Activated effector memory CD4-positive, alpha-beta T cell treated with anti-CD3 and anti-CD28 coated beads, Interleukin-2, amount 50 U/mL, for 16 hours (primary cell): ENCODE results near the gene DPF3.

ENCODE experiments used
- DNase-seq: peaks from one replicate; pipeline ENCODE4 v3.0.0-alpha.2; 2020

Gene DPF3

DNA sequence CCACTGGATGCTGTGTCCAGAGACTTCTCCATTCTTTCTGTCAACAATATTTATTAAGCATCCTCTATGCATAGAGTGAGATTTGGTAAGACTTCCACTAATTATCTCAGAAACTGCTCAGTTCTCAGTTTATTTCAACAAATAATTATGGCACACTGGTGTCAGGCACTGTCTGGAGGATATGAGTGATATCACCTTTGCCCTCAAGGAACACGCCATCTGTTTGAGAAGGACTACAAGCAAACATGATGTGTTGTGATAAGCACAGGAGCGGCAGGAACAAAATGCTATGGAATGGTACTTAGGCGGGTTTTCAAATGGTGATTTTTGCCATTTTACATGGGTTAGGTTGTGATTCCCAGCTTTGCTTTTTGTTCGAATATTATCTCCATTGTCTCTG, 229.2 kb downstream of the DPF3 start:
- DNase-seq, result no peak

DNA sequence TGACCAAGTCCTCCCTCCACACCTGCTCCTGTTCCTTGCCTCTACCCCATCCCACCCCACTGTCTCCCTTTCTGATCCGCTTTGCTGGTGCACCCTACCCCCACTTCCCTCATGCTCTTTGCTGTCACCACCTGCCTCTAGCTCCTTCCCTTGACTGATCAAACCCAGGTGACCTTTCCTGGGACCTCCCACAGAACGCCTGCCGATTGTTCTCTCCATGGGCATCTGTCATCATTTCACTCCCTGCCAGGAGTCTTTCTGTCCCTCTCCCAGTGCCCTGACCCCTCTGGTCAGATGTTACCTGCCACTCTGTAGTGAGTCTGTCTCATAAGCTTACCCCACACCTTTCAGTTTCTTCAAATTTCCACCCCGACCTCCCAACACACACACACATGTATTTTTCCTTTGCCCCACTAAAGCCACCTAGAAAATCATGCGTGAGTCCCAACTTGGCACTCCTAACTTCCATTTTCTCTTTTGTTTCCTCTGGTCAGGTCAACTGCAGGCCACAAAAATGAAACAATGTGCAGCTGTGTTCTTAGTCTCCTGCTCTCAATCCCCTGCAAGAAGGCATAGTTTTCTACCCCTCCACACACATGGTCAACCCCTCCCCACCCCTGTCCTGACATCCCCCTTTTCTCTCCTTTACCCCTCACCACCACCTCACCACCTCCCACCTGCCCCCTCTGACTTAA, 229.8 kb downstream of the DPF3 start:
- no peak for DNase-seq

DNA sequence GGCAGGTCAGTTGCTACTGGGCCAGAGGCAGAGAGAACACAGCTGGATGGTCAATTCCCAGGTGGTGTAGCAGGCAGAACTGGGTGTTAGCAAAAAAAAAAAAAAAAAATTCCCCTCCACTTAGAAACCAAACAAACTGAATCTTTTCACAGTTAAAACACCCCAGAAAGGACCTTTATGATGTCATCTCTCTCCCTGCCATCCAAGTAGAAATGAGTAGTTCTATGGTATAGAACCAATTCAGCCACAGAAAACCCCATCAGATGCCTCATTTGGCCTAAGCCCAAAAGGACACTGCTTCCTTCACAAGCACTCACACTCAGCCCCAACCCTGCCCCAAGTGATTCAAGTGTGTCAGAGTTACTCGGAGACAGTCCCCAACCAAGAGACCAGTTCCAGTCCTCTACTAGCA, 230.8 kb downstream of the DPF3 start:
- DNase-seq, result no peak

DNA sequence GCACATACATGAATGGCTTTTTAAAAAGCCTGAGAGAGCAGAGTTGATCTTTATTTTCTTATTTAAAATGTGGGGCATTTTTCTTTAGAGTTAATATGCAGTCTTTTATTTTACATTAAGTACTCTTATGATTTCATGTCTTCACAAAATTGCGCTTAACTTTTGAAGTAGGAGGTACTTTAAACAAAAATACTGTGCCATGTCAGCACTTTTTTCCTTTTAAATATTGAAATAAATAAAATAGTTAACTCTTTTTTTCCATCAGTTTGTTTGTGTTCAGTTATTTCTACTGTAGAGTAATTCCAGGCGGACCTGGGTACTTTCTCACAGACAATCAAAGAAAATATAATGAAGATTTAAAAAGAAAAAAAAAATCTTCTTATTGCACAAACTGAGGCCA, 231.7 kb downstream of the DPF3 start:
- no peak for DNase-seq

DNA sequence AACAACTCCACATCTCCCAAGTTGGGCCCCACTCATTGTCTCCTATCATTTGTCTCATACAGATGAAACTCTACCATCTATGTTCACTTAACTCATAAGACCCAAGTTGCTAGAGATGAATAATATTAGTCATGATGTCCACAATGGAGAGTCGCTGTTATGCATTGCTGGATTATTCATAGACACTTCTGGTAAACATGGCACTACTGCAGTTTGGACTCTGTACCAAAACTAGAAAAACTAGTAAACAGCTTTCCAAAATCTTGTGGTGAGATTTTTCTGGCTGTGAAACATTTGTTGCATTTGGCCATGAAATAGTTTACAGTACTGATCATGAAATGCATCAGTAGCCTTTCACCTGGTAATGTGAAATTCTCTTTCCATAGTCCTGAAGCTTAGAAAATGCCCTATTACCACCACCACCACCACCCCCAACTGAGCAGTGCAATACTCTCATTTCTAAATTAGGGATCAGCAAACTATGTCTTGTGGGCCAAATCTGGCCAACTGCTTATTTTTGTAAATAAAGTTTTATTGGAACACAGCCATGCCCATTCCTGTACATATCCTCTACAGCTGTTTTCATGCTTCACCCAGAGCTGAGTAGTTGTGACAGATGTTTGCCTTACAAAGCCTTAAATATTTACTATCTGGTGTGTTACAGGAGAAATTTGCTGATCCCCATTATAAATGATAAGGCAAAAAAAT, 236.5 kb downstream of the DPF3 start:
- no peak for DNase-seq

DNA sequence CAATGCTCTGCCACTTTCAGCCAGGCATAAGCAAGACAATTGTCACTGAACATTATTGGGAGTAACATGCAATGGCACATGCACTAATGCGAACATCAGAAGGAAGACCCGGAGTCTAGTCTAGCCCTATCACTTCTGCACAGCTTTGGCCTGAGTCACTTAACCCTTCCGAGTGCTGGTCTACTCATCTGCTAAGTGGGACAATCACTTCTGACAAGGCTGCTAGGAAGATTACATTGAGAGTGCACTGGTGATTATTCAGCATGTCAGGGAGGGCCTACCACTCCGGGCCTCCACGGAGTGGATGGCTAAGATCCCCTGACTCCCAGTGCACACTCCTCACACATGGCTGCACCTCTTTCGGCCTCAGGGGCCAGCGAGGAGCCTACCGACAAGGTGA, 240.9 kb downstream of the DPF3 start:
- no peak for DNase-seq

DNA sequence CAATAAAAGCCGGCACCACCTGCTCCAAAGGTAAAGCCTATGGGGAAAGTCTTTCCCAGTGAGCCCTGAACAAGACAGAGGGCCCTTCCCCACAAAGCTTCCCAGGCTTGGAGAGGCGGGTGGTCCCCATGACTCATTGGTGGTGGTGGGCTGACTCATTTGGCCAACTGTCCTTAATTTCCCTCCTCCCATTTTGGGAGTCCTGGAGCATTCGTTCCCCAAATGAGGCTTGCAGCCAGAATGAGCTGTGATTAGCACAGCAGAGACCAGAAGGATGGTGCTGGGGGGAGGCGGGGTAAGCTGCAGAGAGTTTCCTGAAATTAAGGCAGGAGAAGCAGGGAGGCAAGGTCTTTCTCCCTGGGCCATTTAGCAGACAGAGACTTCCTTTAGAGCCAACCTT, 241.7 kb downstream of the DPF3 start:
- DNase-seq, result no peak

DNA sequence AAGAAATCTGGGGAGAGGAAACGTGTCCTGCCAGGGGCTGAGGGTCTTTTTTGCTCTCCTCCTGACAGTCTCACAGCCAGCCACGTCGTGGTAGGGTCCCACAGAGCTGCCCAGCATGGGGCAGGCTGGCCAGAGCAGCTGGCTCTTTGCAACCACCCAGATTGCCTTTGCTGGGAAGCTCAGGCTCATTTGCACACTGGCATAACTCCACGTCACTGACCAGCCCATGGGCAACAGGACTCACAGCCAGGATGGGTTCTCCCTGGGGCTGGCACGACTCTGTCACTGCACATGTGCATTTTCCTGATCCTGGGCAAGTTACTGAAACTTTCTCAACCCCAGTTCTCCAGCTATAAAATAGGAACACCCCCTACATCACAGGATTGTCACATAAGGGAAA, 242.2 kb downstream of the DPF3 start:
- no peak for DNase-seq

DNA sequence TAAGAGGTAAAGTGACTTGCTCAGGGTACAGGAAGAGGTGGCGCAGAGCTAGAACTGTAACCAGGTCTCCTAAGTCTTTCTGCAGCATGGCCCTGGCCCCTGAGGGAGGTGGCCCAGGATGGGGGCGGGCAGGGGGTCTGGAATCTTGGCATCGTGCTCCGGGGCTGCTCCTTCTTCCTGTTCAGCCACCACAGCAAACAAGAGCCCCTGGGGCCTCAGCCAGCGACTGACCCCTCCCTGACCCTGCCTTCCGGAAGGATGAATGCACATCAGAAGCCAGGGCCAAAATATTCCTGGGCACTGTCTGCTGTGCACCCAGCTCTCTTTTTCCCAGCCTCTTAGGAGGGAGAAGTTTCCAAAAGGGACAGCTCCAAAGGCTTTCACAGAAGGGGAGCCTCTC, 242.8 kb downstream of the DPF3 start:
- no peak for DNase-seq

DNA sequence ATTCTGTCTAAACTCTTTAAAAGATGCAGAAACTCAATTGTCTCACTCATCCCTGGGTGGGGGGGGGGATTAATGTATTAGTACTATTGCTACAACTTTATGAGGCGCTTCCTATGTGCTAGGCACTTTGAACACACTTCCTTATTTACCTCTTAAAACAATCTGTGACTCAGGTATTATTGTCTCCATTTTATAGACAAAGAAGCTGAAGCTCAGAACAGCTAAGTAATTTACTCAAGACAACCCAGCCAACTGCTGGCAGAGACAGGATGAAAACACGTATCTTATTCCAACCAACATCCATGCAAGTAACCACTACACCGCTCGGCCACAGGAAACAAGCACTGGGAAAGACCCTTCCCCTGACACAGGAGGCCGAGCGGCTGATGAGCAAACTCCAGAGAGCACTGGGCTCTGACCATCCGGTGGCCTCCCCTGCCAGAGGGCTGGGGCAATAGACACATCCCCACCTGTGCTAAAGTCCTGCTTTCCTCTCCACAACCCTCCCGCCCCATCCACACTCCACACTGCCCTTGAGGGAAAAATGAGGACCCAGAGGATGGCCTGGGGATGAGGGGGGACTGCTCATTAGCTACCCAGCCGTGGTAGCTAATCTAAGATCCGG, 244.2 kb downstream of the DPF3 start:
- no peak for DNase-seq

DNA sequence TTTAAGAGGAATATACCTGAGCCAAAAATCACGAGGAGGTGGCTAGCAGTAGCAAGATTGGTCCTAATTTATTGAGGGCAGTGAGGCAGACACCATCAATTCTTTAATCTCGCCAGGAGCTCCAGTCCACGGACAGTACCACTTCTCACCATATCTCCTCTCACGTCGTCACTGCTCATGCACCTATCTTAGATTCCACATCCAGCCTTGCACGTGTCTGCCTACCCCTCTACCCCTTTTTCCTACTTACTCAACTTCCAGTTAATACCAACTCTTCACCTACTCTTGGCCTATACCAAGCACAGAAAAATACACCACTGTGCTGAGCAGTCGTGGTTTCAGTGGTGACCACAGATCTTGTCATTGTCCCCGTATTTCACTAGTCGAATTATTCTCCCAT, 246.1 kb downstream of the DPF3 start:
- DNase-seq, result no peak

DNA sequence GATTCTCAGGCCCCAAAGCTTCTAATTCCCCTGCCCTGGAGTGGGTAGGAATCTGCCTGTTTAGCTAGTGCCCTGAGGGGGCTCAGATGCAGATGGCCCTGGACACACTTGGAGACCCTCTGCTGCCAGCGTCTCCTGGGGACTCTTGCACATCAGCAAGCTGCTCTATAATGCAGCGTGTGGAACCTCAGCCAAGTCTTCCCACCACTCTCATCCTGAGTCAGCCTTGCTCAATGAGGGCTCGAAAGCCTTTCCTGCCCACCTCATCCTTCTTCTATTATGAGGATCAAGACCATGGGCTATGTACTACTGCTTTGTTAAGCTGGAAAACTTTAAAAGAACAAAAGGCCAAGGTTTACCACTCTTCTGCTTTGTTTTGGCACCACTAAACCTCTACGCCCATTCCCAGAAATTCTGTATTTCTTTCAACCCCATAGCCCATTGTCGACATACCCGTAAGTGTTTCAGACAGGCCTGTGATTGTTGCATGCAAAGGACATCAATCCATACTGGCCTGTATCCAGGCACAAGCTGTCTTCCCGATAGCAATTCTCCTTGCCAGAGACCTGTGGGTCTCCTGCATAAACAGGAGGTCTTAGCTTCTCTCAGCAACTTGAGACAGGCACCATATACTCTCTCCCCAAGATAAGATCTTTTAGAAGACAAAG, 246.9 kb downstream of the DPF3 start:
- DNase-seq, result no peak

DNA sequence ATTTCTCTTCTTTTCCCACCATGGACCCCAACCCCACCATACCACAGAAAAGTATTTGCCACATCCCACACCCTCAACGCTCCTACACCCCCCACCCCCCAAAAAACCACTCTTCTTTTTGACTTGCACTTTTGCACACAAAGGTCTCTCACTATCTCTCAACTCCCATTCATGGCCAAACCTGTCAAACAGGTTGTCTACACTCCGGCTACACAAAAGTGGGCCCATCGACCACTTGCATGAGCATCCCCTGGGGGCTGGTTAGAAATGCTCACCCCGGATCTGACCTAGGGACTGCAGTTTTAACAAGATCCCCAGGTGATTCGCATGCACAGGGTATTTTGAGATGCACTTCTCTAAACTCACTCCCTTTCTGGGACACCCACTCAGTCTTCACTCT, 248.2 kb downstream of the DPF3 start:
- no peak for DNase-seq

DNA sequence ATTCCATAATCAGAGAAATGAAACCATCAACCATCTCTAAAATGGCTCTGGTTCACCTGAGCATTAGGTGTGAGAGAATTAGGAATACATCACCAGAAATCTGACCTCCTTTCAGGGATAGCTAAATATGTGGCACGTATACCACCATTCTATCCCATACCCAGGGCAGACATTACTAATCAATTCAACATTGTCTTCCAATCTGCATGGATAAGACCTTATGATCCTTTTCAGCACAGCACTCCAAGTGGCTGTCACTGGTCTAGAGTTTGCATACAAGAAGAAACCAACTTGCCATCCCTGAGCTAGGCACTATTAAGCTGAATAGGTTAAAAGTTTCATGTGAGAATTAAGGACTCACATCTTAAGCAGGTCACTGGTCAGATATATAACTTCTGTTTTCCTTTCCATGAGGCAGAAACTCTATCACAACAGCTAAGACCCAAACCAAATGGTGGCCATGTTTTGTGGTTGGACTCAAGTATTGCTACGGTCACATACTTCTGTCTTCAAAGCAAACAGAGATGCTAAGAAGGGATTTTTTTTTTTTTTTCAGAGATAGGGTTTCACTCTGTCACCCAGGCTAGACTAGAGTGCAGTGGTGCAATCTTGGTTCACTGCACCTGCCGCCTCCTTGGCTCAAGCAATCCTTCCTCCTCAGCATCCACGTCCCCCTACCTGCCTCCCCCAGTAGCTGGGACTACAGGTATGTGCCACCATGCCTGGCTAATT, 249.0 kb downstream of the DPF3 start:
- DNase-seq, result no peak

DNA sequence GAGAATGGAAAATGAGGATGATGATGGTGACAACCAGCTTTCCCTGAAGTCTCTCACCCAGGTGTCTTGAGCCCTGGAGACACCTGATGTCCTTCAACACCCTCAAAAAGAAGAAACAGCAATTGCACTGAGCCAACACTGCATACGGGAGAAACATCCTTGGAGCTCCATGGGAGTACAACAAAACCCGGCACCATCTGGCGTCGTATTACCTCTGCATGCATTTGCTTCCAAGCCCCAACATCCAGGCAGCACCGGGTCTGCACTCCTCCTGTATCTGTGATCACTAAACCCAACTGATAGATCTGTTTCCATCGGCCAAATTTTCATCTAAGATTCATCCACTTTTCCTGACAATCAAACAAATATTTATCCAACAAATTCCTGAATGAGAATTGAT, 249.9 kb downstream of the DPF3 start:
- DNase-seq, result no peak

DNA sequence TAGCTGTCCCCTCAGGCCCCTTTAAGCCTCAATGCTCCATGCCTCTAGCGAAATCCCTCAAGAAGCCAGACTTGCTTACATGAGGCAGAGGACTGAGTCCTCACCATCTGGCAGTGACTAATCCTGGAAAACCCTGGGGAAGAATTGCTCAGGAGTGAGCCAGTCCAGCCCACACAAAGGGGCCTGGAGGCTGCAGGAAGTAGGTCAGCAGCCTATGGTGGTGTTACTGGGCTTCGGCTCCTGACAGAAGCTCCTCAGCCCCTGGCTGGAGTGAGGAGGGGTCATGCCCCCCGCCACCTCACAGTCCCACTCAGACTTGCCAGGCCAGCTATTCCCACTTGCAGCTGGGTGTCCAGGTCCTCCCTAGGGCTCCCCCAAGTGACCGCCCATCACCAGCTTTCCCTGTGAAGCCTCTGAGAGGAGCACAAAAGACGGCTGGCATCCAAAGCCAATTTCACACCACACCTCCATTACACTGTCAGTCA, 250.5 kb downstream of the DPF3 start:
- no peak for DNase-seq

DNA sequence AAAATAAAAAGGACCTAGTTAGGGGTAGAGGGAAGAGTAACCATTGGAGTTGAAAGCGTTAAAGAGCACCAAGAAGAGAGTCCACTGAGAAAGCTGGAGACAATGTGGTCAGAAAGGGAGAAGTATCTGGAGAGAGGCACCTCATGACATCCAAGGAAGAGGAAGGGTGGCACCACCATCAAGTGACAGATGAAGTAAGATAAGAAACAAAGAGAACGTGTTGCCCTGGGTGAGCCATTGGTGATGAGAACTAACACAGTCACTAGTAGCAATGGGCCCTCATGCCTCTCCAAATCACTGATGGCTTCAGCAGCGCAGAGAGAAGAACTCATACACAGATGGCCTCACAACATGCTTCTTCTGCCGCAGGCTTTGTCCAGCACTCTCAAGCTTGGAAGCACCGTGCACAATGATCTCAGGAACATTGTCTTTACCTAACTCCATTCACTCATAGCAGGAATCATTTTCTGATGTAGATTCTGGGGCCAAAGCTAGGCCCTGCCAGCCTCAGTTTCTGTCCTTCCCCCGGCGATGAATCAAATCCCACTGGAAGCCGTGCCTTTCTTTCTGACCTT, 252.9 kb downstream of the DPF3 start:
- no peak for DNase-seq

DNA sequence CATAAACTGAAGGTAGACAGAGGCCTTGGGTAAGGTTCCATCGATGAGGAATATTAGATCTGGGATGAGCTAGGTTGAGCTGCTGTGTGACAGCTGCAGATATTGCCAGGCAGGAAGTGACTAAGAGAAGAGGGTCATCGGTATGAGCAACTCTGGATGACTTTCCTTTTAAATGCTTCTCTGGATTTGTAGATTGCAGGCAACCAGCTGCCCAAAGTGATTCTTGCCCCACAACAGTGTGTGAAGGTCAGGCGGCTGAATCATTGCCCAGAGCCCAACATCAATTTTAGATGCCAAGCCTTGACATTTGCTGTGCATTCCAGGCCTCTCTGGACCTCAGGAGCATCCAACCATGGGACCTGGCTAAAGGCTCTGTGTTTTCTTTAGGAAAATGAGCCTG, 255.9 kb downstream of the DPF3 start:
- no peak for DNase-seq

DNA sequence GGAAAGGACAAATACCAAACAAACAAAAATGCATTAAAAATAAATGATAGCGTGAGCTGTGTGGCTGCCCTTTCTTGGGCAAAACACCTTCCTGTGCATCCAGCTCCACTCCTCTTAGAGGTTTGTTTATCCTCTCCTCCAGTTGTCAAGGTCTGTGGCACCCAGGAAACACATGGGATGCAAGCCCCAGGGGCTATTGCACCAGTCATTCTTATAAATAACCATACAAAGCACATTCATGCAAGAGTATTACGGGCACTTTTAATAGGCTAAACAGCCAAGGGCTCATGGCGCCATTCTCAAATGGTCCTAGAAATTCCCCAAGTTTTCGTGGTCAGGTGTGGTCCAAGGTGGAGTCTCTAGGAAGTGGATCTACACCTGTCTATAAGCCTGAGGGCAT, 257.0 kb downstream of the DPF3 start:
- DNase-seq, result no peak

DNA sequence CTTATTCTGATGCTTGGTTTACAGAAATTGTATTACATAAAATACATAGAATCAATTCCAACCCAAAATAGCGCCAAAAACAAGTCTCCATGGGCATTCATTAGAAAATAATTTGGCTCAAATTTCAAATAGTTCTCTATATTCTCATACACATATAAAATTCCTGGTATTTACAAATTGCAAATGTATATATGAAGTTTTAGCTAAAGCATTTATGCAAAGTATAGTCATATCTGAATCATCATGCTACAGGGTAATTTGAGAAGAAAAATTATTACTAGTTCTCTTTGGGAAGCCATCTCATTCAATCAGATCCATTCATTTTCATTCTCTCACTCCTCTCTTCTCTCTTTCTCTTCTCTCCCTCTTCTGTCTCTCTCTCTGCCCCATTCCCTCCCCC, 257.8 kb downstream of the DPF3 start:
- DNase-seq, result no peak

DNA sequence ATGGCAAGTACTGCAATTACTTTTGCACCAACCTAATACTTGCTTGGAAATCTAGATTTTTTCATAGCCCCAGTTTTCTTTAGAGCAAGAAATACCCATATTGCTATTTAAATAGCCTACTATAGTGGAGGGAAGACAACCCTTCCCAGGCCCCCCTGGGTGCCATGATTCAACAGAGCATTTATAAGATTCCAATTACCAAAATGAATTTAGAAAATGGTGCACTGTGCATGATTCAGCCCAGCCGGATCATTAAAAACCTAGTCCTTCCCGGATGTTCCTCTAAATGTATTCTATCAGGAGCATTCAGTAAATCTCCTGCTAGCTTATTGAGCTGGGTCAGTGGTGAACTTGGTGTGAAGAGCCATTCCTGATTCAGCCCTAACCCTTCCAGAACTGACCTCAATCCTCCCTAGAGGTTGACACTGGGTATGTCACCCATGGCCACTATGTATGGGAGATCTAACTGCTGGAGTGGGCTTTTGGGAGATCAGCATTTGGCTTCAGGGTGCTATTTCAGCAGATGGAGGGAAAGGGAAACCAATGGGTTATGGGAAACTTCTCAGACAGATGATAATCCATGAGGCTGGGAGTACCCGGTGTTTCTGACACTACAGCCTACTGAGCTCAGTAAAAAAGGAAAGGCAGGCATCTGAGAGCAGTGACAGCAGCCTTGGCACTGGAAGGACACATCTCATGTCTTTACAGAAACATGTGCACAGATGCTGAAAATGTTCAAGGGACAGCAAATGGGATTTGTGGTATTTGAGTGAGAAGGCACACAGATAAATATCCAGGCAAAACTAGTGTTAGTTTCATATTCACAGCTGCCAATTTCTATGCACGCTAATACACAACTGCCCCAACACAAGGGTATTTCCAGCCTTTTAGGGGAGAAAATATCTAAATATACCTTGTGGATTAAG, 258.9 kb downstream of the DPF3 start:
- no peak for DNase-seq

DNA sequence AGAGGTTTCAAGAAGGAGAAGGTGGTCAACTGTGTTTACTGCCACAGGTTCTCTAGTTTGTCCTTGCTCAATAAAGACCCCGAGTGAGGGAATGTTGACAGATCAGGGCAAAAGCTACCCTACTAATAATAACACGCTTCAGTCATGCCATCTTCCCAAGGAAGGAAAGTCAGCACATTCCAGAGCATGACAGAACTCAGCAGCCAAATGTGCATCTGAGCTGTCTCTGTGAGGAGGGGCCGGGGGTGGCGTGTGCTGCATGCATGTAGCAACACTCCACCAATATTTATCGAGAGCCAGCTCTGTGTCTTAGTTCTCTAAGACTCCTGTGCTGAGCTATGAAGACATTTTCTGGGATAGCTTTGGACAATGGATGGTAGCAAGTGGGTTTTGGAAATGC, 260.4 kb downstream of the DPF3 start:
- DNase-seq, result no peak
